ENCODE data around the gene CNTNAP2. TPM values are rescaled to one million over a fixed set of nuclear protein-coding genes. Genes with fewer than 3 reads are reported as not detected.
"Not testable (repeated sequence)": the region's sequence is repeated elsewhere in the genome, so short reads cannot be mapped to it uniquely, and the experiment has no call there.

Gene CNTNAP2
- total RNA-seq, 2 donors from 2014 or later: 171 to 228 TPM

DNA sequence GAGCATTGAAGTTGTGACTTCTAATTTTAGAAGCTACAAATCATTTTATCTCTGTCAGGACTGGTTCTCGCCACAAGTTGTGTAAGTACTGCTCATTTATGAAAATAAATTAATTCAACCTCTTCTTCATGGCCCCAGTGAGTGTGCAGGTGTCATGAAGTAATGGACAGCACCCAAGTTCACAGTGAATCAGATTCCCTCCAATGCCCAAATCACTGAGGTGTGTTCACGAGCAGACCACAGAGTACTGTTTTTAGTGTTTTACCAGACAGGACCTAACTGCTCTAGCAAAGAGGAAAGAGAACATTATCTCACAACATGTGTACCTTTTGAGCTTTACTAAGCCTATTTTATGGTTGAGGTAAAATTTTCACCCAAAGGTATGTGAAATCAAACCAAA, 980.0 kb downstream of the CNTNAP2 start:
- H3K4me1 Mint-ChIP-seq: no peaks in the 10 kb centered on the region
- H3K36me3 ChIP-seq (ENCODE audit: control insufficient read depth, insufficient read depth, low read length): no peaks in the 10 kb centered on the region
- H3K4me3 Mint-ChIP-seq: no peak overlapping the region
- H3K27me3 ChIP-seq (ENCODE audit: control insufficient read depth, insufficient read depth, low read length, poor library complexity, severe bottlenecking): no peaks in the 10 kb centered on the region
- H3K4me3 ChIP-seq (ENCODE audit: low read length): no peak overlapping the region
- 98% methylated on average over 2 of the region's 2 CpGs; no CpG with 5 or more reads in 1 of the 2 experiments for WGBS, 2 experiments (ENCODE audit: insufficient coverage in 1 of 2, insufficient read length in 1 of 2)
- TF ChIP-seq, protein P1, sequence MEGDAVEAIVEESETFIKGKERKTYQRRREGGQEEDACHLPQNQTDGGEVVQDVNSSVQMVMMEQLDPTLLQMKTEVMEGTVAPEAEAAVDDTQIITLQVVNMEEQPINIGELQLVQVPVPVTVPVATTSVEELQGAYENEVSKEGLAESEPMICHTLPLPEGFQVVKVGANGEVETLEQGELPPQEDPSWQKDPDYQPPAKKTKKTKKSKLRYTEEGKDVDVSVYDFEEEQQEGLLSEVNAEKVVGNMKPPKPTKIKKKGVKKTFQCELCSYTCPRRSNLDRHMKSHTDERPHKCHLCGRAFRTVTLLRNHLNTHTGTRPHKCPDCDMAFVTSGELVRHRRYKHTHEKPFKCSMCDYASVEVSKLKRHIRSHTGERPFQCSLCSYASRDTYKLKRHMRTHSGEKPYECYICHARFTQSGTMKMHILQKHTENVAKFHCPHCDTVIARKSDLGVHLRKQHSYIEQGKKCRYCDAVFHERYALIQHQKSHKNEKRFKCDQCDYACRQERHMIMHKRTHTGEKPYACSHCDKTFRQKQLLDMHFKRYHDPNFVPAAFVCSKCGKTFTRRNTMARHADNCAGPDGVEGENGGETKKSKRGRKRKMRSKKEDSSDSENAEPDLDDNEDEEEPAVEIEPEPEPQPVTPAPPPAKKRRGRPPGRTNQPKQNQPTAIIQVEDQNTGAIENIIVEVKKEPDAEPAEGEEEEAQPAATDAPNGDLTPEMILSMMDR (conservative IDR thresholded peaks at IDR 0.05): no peak
- no peaks in the 10 kb centered on the region for H3K27me3 Mint-ChIP-seq (ENCODE audit: insufficient read depth)
- no peak overlapping the region for H3K27ac Mint-ChIP-seq
- H3K9me3 ChIP-seq (ENCODE audit: control insufficient read depth, low read length): no peaks in the 10 kb centered on the region
- peaks cover 4% of the 10 kb centered on the region for H3K9me3 Mint-ChIP-seq
- H3K9ac ChIP-seq (ENCODE audit: extremely low read depth, low read length, poor library complexity, severe bottlenecking): no peak overlapping the region
- no peak for DNase-seq
- no peaks in the 10 kb centered on the region for H3K36me3 Mint-ChIP-seq (ENCODE audit: low read depth)
- no peaks in the 10 kb centered on the region for H3K4me1 ChIP-seq (ENCODE audit: control insufficient read depth, insufficient read depth, low read length)
- no peak overlapping the region for H3K27ac ChIP-seq (ENCODE audit: low read depth, low read length)

- DNase-seq: no peak
- Mint-ChIP-seq H3K9me3 (peaks cover 5% of the 10 kb centered on the region), H3K27me3 (ENCODE audit: insufficient read depth) (no peaks in the 10 kb centered on the region), H3K4me1 (no peaks in the 10 kb centered on the region), H3K27ac (no peak overlapping the region), H3K4me3 (no peak overlapping the region), H3K36me3 (ENCODE audit: low read depth) (no peaks in the 10 kb centered on the region)
- Histone ChIP-seq H3K27me3 (ENCODE audit: control insufficient read depth, insufficient read depth, low read length, poor library complexity, severe bottlenecking) (no peaks in the 10 kb centered on the region), H3K36me3 (ENCODE audit: control insufficient read depth, insufficient read depth, low read length) (no peaks in the 10 kb centered on the region), H3K9ac (ENCODE audit: extremely low read depth, low read length, poor library complexity, severe bottlenecking) (no peak overlapping the region), H3K4me1 (ENCODE audit: control insufficient read depth, insufficient read depth, low read length) (no peaks in the 10 kb centered on the region), H3K27ac (ENCODE audit: low read depth, low read length) (no peak overlapping the region), H3K9me3 (ENCODE audit: control insufficient read depth, low read length) (no peaks in the 10 kb centered on the region), H3K4me3 (ENCODE audit: low read length) (no peak overlapping the region)
- TF ChIP-seq, protein P1 (conservative IDR thresholded peaks at IDR 0.05): no peak
- no CpG with 5 or more reads among the region's 2 CpGs for WGBS, 2 experiments (ENCODE audit: insufficient coverage in 1 of 2, insufficient read length in 1 of 2)
Observed at GRCh38 chr7:147103224-147103623, 986.6 kb downstream of the CNTNAP2 start.

DNA sequence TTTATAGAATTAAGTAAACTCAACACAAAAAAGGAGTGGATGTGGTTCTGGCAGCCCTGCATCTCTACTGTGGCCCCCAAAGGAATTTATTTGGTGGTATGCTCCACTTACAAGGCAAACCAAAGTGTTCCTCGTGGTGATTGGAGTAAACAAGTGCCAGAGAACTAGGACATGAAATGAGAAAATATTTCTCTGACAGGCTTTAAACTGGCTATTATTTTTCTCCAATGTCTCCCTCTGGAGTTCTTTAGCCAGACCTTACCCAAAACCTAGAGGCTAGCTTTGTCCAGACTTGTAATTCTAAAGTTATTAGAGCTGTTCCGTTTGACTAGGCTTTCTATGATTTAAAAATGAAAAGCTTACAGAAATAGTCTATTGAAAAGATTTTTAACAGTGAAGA, 990.1 kb downstream of the CNTNAP2 start:
- Histone ChIP-seq H3K27me3 (ENCODE audit: control insufficient read depth, insufficient read depth, low read length, poor library complexity, severe bottlenecking) (no peaks in the 10 kb centered on the region), H3K4me1 (ENCODE audit: control insufficient read depth, insufficient read depth, low read length) (no peaks in the 10 kb centered on the region), H3K4me3 (ENCODE audit: low read length) (no peak overlapping the region), H3K9me3 (ENCODE audit: control insufficient read depth, low read length) (no peaks in the 10 kb centered on the region), H3K9ac (ENCODE audit: extremely low read depth, low read length, poor library complexity, severe bottlenecking) (no peak overlapping the region), H3K36me3 (ENCODE audit: control insufficient read depth, insufficient read depth, low read length) (no peaks in the 10 kb centered on the region), H3K27ac (ENCODE audit: low read depth, low read length) (no peak overlapping the region)
- peaks cover 13% of the 10 kb centered on the region for H3K9me3 Mint-ChIP-seq
- WGBS, 2 experiments (ENCODE audit: insufficient coverage in 1 of 2, insufficient read length in 1 of 2): 88% methylated on average over 2 of the region's 2 CpGs
- no peak for DNase-seq
- no peak overlapping the region for H3K4me3 Mint-ChIP-seq
- no peaks in the 10 kb centered on the region for H3K27me3 Mint-ChIP-seq (ENCODE audit: insufficient read depth)
- TF ChIP-seq, protein P1 (conservative IDR thresholded peaks at IDR 0.05): no peak
- H3K36me3 Mint-ChIP-seq (ENCODE audit: low read depth): no peaks in the 10 kb centered on the region
- no peaks in the 10 kb centered on the region for H3K4me1 Mint-ChIP-seq
- no peak overlapping the region for H3K27ac Mint-ChIP-seq

DNA sequence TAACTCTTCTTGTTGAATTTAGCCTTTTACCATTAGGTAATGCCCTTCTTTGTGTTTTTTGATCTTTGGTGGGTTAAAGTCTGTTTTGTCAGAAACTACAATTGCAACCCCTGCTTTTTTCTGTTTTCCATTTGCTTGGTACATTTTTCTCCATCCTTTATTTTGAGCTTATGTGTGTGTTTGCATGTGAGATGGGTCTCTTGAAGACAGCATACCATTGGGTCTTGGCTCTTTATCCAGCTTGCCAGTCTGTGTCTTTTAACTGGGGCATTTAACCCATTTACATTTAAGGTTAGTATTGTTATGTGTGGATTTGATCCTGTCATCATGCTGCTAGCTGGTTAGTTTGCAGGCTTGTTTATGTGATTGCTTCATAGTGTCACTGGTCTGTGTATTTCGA, 997.9 kb downstream of the CNTNAP2 start:
- H3K4me3 Mint-ChIP-seq: not testable (repeated sequence)

More for the DNA sequence above, 997.9 kb downstream of the CNTNAP2 start:
- H3K9ac ChIP-seq (ENCODE audit: extremely low read depth, low read length, poor library complexity, severe bottlenecking); H3K36me3 ChIP-seq (ENCODE audit: control insufficient read depth, insufficient read depth, low read length); H3K27ac Mint-ChIP-seq; H3K4me1 ChIP-seq (ENCODE audit: control insufficient read depth, insufficient read depth, low read length); H3K4me3 ChIP-seq (ENCODE audit: low read length); H3K27me3 ChIP-seq (ENCODE audit: control insufficient read depth, insufficient read depth, low read length, poor library complexity, severe bottlenecking); H3K27ac ChIP-seq (ENCODE audit: low read depth, low read length); H3K4me1 Mint-ChIP-seq; H3K36me3 Mint-ChIP-seq (ENCODE audit: low read depth); H3K9me3 ChIP-seq (ENCODE audit: control insufficient read depth, low read length); H3K27me3 Mint-ChIP-seq (ENCODE audit: insufficient read depth); DNase-seq: not testable (repeated sequence)
- WGBS, 2 experiments (ENCODE audit: insufficient coverage in 1 of 2, insufficient read length in 1 of 2): 81% methylated on average over 1 of the region's 1 CpG; no CpG with 5 or more reads in 1 of the 2 experiments
- H3K9me3 Mint-ChIP-seq: peaks cover 42% of the 10 kb centered on the region
